Fibroblast of lung (primary cell): ENCODE measurements around the gene CD82. TPM values are rescaled to one million over a fixed set of nuclear protein-coding genes. Genes with fewer than 3 reads are reported as not detected.

Experiments
- DNase-seq, 2 donors: peaks; one replicate each; pipeline versions ENCODE4 v3.0.0 to v3.0.0-alpha.2; 2010; ENCODE audit warnings: low read depth in 2 of 2
- H2AFZ ChIP-seq: 2 replicates; pipeline ENCODE4 v1.5.1; 2012; ENCODE audit warnings: low read length, control low read depth, inconsistent platforms
- H3K27ac ChIP-seq: 2 replicates; pipeline ENCODE4 v1.5.1; 2011; ENCODE audit warnings: low read length, control low read depth; ENCODE audit not compliant: insufficient read depth
- H3K27me3 ChIP-seq: 2 replicates; pipeline ENCODE4 v1.5.1; 2011; ENCODE audit warnings: mild to moderate bottlenecking, low read length; ENCODE audit not compliant: control insufficient read depth, insufficient read depth
- H3K36me3 ChIP-seq: 2 replicates; pipeline ENCODE4 v1.5.1; 2011; ENCODE audit warnings: low read length; ENCODE audit not compliant: control insufficient read depth, insufficient read depth
- H3K4me1 ChIP-seq: 2 replicates; pipeline ENCODE4 v1.5.1; 2011; ENCODE audit warnings: low read length; ENCODE audit not compliant: control insufficient read depth, insufficient read depth; ENCODE audit errors: extremely low read depth
- H3K4me2 ChIP-seq: 2 replicates; pipeline ENCODE4 v1.5.1; 2011; ENCODE audit warnings: low read length, control low read depth; ENCODE audit not compliant: insufficient read depth; ENCODE audit errors: extremely low read depth
- H3K4me3 ChIP-seq, 4 experiments: fragments of 200-600 bp in 1 of 4; sonication (generic) in 1 of 4; replicated peaks in 1 of 4; 2 replicates each; pipeline ENCODE4 v1.5.1; 2011 to 2016; ENCODE audit warnings: low read length in 4 of 4, low read depth in 3 of 4, mild to moderate bottlenecking in 3 of 4, control low read depth in 2 of 4, inconsistent platforms in 1 of 4, mixed read lengths in 1 of 4; ENCODE audit not compliant: insufficient read depth in 1 of 4; ENCODE audit errors: control extremely low read depth in 1 of 4
- H3K79me2 ChIP-seq: 2 replicates; pipeline ENCODE4 v1.5.1; 2012; ENCODE audit warnings: mild to moderate bottlenecking, low read length, inconsistent platforms; ENCODE audit not compliant: control insufficient read depth, insufficient read depth
- H3K9ac ChIP-seq: 2 replicates; pipeline ENCODE4 v1.5.1; 2011; ENCODE audit warnings: mild to moderate bottlenecking, low read length, control low read depth; ENCODE audit not compliant: insufficient read depth
- H3K9me3 ChIP-seq: 2 replicates; pipeline ENCODE4 v1.5.1; 2012; ENCODE audit warnings: low read depth, low read length; ENCODE audit not compliant: control insufficient read depth, insufficient read depth
- H4K20me1 ChIP-seq: 2 replicates; pipeline ENCODE4 v1.5.1; 2011; ENCODE audit warnings: low read length; ENCODE audit not compliant: control insufficient read depth, insufficient read depth; ENCODE audit errors: extremely low read depth
- CTCF ChIP-seq, 2 donors: IDR thresholded peaks in 1 of 2; conservative IDR thresholded peaks in 1 of 2; 1 replicate in 1 of 2; 2 replicates in 1 of 2; pipeline ENCODE4 v1.5.1; 2011 to 2012; ENCODE audit warnings: low read length in 2 of 2, control low read depth in 1 of 2, inconsistent platforms in 1 of 2, low read depth in 1 of 2, mild to moderate bottlenecking in 1 of 2
- EZH2 ChIP-seq: IDR thresholded peaks from 2 replicates; pipeline ENCODE4 v1.5.1; 2012; ENCODE audit warnings: low read length, control low read depth, mild to moderate bottlenecking; ENCODE audit errors: missing control alignments
- polyA minus RNA-seq: library from RNA; depleted of rRNA, polyadenylated mRNA; stranded (reverse); fragments of >200 nt; gene quantifications from 2 replicates; pipeline ENCODE4 v1.2.3, GENCODE V29; 2011; ENCODE audit warnings: low replicate concordance
- polyA plus RNA-seq, 2 donors: library from polyadenylated mRNA; depleted of rRNA in 1 of 2; stranded (reverse) in 1 of 2; unstranded in 1 of 2; fragments of >200 nt; gene quantifications; 2 replicates each; pipeline ENCODE4 v1.2.1, GENCODE V29; 2011 to 2012; ENCODE audit warnings: missing spikeins in 1 of 2
- total RNA-seq: library from RNA; depleted of rRNA; stranded (reverse); fragments of >200 nt; gene quantifications from 2 replicates; pipeline ENCODE4 v1.2.1, GENCODE V29; 2014

Gene CD82, protein sequence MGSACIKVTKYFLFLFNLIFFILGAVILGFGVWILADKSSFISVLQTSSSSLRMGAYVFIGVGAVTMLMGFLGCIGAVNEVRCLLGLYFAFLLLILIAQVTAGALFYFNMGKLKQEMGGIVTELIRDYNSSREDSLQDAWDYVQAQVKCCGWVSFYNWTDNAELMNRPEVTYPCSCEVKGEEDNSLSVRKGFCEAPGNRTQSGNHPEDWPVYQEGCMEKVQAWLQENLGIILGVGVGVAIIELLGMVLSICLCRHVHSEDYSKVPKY
- total RNA-seq (64.7 and 114 TPM in 2 replicates), polyA plus RNA-seq (41.5 and 54.2 TPM in 2 replicates), polyA minus RNA-seq (57.7 and 59.9 TPM in 2 replicates)
- 43.2 and 43.5 TPM in 2 replicates for polyA plus RNA-seq (2012)

DNA sequence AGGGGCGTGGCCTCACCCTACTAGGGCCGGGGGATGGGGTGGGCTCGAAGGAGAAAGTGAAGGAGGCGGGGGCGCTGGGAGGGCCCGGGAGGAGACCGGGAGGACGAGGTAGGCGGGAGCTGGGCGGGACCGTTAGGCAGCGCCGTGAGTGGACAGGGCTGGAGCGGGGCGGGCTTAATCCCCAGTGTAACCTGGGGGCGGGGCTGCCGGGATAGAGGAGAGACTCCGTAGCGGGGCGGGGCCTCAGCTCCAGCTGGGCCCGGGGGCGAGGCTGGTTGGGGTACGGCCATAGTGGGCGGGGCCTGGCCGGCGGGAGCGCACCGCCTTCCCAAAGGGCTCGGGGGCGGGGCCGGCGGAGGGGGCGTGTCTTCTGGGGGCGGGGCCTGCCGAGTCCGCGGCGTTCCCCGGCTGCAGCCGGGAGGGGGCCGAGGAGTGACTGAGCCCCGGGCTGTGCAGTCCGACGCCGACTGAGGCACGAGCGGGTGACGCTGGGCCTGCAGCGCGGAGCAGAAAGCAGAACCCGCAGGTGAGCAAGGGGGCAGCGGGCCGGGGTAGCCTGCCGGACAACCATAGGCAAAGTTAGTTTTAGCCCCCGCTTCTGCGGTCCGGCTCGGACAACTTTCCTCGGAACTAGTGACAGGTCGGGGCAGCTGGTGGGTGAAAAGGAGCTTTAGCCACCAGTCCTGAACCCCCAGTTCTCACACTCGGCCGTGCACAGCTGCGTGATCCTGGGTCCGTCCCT is at the start of gene CD82:
TSS of gene CD82 (plus strand) at position 453 of the 742 bp plus-strand sequence. CDS start 29,000 bp downstream, outside the sequence.
- no peaks in the 10 kb centered on the region for H4K20me1 ChIP-seq
- H3K4me3 ChIP-seq, result peak within 1 kb of the TSS; percentile 49 to 69 (median 58)
- no peaks in the 10 kb centered on the region for H3K79me2 ChIP-seq
- no peaks in the 10 kb centered on the region for H3K27me3 ChIP-seq
- H3K9ac ChIP-seq, result peak within 1 kb of the TSS; percentile 92
- H3K36me3 ChIP-seq, result no peaks in the 10 kb centered on the region
- H2AFZ ChIP-seq, result peak within 1 kb of the TSS; percentile 60
- H3K4me2 ChIP-seq, result peak within 1 kb of the TSS; percentile 92
- peak within 1 kb of the TSS; percentile 97 for H3K27ac ChIP-seq
- DNase-seq, result peak; percentile 97
- peaks cover 29% of the 10 kb centered on the region for H3K4me1 ChIP-seq
- no peak for TF ChIP-seq EZH2
- peak in 1 of 2 donors; percentile 14 for TF ChIP-seq CTCF (conservative IDR thresholded peaks at IDR 0.05 in 1 of 2, IDR thresholded peaks at IDR 0.05 in 1 of 2; ENCODE audit: low read depth in 1 of 2, low read length in 2 of 2)
- no peaks in the 10 kb centered on the region for H3K9me3 ChIP-seq

DNA sequence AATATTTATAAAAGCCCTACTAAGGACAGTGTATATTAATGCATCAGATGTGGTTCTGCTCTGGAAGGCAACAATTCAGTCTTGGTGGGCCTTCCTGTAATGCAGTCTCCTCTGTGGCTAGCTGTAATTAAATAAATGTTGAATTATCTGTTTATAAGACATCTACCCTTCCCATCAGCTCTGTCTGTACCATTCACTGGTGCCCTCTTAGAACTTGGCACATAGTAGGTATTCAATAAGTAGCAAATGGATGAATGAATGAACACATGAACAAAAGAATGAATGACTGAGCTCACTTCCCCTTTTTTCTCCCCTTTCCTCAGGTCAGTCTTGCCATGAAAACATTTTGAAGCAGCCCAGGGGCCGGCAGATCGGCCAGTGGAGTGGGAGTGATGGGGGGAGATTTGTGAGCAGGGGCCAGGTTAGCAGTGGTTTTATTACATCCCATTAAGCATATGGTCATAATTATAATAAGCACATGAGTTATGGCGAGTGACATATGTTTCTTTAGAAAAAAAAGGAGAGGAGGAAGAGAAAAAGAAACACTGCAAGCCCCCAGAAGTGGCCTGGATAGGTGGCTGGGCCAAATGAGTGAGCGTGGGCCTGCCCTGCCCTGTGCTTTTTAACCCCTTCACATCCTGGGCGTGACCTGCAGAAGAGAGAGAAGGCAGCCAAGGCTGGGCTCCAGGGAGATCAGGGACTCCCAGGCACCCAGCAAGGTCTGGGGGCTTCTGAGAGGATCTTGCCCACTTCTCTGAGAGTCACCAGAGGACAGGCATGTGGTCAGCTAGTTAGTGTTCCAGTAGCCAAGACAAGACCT is 48.6 kb upstream of the CD82 start:
- H3K27me3 ChIP-seq, result peaks cover 36% of the 10 kb centered on the region
- no peaks in the 10 kb centered on the region for H3K79me2 ChIP-seq
- no peak overlapping the region for H3K27ac ChIP-seq
- no peaks in the 10 kb centered on the region for H4K20me1 ChIP-seq
- H3K9ac ChIP-seq, result no peak overlapping the region
- no peak overlapping the region for H2AFZ ChIP-seq
- no peaks in the 10 kb centered on the region for H3K36me3 ChIP-seq
- no peaks in the 10 kb centered on the region for H3K9me3 ChIP-seq
- DNase-seq, result no peak
- TF ChIP-seq CTCF (conservative IDR thresholded peaks at IDR 0.05 in 1 of 2, IDR thresholded peaks at IDR 0.05 in 1 of 2; ENCODE audit: low read depth in 1 of 2, low read length in 2 of 2) (no peak), EZH2 (no peak)
- H3K4me1 ChIP-seq, result no peaks in the 10 kb centered on the region
- no peak overlapping the region for H3K4me3 ChIP-seq
- no peak overlapping the region for H3K4me2 ChIP-seq

DNA sequence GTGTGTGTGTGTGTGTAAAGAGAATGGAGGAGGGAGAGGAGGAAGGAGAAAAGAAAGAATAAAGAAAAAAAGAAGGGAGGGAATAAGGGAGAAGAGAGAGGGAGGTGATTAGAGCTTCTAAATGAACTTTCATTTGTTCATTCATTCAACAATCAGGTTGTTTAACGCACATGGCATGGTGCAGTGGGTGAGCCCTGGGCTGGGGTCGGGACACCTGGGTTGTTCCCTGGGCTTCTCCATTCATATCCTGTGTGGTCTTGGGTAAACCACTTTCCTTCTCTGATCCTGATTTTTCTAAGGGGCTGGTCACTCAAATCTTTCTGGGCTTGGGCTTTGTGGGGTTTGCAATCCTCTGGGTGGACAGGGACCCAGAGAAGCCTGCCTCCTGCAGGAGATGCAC is 47.9 kb upstream of the CD82 start:
- Histone ChIP-seq H3K36me3 (no peaks in the 10 kb centered on the region), H3K9me3 (no peaks in the 10 kb centered on the region), H3K4me1 (no peaks in the 10 kb centered on the region), H3K4me2 (no peak overlapping the region), H3K9ac (no peak overlapping the region), H2AFZ (no peak overlapping the region), H3K27me3 (peaks cover 41% of the 10 kb centered on the region), H3K27ac (no peak overlapping the region), H3K79me2 (no peaks in the 10 kb centered on the region), H3K4me3 (no peak overlapping the region), H4K20me1 (no peaks in the 10 kb centered on the region)
- no peak for DNase-seq
- TF ChIP-seq CTCF (conservative IDR thresholded peaks at IDR 0.05 in 1 of 2, IDR thresholded peaks at IDR 0.05 in 1 of 2; ENCODE audit: low read depth in 1 of 2, low read length in 2 of 2) (no peak), EZH2 (no peak)
